ENCODE data around the gene ADAM12.
"Not testable (repeated sequence)": the region's sequence is repeated elsewhere in the genome, so short reads cannot be mapped to it uniquely, and the experiment has no call there.

Gene ADAM12

DNA sequence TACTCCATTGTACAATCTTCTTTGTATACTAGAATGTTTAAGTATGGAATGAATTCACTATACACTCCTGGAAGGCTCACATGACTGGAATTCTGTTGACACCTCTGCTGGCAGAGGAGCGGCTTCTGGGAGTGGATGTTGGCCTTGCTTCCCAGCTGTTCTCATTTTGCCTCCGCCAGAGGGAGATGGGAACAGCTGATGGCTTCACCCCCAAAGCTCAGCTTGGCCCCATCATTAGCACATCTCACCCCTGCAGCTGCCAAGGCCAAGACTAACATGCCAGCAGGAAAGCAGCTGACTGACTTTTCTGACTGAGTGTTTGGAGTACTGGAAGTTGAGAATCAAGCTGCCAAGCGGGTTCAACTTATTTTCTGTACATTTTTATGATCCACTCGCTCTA, 15.1 kb downstream of the ADAM12 start:
- DNase-seq: no peak

DNA sequence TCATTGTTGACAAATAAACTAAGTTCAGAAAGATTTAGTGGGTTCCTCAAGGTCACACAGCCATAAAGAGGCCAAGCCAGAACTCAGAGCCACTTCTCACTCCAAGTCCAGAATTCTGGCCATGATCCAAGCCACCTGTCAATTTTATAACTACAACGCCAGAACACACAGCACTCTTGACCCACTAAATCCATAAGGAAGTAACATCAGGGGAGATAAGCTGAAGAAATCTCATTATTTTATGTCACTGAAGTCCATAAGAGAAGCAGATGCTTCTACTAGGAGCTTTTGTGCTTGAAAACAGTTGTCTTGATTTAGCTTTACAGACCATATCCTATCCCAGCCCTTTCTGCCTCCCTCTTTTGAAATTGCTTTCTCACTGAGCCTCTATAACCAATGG, 15.9 kb downstream of the ADAM12 start:
- no peak for DNase-seq

DNA sequence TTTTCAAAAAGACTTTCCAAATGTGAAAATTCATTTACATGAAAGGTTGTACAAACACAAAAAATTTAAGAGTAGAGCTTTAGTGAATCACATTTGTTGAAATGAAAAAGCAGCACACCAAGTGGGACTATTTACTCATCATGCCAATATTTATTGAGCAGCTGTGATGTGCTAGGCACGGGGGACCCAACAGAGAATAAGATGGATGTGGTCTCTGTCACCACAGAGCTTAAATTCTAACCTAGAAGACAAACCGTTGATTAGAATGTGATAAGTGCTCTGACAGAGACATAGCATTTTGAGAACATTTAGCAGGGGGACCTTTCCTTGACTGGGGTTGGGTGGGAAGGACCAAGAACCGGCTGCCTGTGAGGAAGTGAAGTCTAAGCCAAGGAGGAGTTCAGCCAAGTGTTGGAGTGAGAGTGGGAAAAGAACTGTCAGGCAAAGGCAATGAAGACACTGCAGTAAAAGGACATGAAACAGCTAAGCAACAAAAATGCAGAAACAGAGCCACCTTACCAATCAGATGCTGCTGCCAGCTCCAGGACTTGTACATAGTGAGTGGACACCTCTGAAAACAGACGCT, 19.1 kb downstream of the ADAM12 start:
- DNase-seq: no peak

DNA sequence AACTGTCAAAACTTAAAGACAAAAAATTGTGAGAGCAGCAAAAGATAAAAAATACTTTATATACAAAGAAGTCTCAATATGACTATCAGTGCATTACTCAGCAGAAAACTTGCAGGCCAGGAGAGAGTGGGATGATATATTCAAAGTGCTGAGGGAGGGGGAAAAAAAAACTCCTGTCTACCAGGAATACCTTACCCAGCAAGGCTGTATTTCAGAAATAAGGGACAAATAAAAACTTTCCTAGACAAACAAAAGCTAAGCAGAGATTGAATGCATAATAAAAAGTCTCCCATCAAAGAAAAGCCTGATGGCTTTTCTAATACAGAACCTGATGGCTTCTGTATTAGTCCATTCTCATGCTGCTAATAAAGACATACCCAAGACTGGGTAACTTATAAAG, 31.1 kb downstream of the ADAM12 start:
- DNase-seq: no peak

DNA sequence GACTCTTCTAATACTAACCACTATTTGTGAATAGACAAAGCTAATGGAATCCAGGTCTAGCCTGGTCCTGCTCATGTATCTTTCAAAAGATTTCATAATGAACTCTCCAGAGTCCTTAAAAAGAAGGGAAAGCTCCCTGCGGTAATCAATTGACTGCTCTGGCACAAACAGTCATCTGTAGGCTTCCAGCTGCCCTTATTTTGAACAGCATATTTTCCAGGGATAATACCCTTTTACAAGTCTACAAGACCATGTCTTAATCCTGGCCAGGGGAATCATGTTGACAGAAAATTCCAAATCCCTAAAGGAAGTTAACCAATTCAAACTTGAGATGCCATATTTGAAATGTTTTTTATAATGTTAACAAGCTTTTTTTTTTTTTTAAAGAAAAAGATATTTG, 34.6 kb downstream of the ADAM12 start:
- DNase-seq: no peak

DNA sequence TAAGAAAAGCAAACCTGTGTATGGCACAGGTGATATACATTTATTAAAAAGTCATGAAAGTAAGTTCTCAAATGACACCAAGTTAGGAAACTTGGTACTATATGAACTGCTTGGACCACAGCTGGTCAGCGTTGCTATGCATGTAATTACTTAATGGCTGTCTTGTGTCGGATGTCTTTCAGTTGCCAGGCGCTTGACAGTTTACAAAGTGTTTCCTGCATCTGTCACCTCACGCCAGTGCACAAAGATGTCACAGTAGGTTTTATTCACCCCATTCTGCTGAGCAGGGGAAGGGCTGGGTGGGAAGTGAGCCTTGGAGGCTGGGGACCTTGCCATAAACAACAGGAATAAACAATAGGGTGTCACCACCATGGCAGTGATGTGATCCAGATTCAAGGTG, 35.8 kb downstream of the ADAM12 start:
- DNase-seq: no peak

DNA sequence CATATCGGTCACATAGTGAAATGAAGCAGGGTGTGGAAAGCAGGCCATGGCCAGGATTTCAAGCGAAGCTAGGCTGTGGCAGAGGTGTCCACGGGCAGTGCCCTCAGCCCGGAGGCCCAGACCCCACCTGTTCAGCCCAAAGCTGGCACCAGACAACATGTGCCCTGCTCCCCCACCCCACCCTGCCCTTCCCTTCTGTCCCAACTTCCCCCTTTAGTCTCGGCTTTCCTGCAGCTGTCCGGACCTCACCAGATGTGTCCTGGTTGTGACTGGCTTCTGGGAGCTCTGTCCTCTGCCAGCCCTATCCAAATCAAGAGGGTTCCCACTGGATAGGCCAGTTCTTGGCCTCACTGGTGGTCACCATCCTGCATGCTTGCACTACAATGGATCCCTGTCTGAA, 37.3 kb downstream of the ADAM12 start:
- no peak for DNase-seq

DNA sequence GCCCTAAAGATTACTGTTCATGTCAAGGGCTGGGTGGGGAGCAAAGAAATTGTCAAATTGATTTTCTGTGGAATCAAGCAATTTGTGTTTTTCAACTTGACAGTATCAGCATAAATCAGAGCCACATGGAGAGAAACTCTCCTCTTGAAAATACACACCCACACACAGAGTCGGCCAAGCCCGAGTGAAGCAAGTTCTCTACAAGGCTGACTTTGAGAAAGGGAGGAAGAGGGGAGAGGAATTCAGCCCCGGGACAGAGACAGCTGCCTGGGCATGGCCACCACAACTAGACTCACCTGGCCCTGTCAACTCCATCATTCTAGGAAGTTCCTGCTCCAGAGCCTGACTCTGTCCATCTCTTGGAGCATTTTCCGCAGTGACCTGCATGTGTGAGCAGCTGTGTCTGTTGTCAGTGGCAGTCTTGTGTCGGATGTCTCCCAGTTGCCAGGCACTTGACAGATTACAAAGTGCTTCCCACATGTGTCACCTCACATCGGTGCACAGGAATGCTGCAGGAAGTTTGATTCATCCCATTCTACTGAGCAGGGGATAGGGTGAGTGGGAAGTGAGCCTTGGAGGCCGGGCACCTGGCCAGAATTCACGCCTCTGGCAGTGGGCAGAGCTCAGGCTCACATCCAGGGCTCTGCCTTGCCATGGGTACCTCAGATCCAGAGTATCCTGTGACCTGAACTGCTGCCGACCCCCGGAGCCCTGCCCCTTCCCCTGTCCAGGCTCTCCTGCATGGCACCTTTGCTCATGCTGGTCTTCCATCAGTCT, 37.9 kb downstream of the ADAM12 start:
- no peak for DNase-seq

DNA sequence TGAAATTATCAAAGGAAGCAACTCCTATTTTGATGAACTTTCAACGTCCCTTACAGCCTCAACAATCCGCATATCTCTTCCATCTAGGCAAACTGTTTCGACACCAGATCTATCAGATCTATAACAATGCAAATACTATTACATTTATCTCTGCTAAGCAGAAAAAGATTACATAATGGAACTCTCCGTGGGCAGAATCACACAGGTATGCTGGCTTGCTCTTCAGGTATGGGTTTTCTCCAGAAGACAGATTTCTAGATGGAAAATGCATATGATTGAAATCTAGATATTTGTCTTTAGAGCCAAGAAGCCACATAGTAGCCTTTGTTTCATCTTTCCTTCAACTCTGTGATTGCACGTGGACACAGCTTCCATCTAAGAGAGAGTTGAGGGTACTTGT, 38.6 kb downstream of the ADAM12 start:
- DNase-seq: no peak

DNA sequence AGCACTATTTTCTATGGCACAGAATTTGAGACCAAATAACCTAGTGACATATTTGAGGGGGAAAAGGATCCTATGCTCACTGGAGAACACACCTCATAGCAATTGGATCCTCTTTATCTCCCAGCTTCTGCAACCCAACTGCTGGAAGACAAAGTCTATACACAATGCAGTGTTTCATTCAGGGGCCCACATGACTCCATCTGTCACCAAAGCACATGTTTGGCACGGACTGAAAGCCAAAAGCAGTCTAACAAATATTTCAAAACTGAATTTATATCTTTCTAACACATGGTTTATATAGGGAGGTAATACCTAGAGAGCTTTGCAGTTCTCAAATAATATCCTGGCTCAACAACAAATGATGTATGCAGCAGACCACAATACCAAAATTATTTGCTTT, 39.2 kb downstream of the ADAM12 start:
- no peak for DNase-seq

DNA sequence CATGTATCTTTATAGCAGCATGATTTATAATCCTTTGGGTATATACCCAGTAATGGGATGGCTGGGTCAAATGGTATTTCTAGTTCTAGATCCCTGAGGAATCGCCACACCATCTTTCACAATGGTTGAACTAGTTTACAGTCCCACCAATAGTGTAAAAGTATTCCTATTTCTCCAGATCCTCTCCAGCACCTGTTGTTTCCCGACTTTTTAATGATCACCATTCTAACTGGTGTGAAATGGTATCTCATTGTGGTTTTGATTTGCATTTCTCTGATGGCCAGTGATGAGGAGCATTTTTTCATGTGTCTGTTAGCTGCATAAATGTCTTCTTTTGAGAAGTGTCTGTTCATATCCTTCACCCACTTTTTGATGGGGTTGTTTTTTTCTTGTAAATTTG, 44.8 kb downstream of the ADAM12 start:
- DNase-seq: not testable (repeated sequence)

DNA sequence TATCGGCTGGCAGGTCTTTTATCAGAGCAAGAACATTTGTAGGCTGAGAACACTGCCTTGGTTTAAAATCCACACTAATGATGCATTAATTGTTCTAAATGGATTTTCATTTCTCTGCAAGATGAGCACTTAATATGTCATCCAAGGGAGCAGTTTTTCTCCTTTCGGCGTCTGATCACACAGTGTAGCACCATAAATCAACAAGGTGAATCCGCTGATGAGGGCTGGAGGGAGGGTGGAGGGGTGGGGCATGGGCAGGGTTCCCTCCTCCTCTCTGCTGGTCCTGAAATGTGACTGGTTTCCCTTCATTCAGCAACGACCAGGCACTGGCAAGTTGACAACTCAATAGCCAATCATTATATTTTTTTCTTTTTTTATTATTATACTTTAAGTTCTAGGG, 45.6 kb downstream of the ADAM12 start:
- no peak for DNase-seq

DNA sequence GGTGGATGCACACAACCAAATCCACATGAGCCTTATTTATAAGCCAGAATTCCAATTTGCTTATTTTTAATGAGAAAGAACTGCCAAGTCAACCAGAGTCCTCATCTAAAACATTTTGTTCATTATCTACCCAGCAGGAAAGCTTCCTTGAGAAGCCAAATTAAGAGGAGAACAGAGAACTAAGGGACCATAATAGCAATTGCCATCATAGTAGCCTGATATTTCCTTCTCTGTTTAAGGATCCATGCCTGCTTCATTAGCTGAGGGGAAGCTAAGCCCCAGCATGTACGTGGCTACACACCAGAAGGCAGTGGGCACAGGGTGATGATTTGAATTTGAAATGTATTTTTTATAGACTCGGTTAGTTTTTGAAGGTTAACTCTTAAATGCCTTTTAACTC, 46.8 kb downstream of the ADAM12 start:
- no peak for DNase-seq

DNA sequence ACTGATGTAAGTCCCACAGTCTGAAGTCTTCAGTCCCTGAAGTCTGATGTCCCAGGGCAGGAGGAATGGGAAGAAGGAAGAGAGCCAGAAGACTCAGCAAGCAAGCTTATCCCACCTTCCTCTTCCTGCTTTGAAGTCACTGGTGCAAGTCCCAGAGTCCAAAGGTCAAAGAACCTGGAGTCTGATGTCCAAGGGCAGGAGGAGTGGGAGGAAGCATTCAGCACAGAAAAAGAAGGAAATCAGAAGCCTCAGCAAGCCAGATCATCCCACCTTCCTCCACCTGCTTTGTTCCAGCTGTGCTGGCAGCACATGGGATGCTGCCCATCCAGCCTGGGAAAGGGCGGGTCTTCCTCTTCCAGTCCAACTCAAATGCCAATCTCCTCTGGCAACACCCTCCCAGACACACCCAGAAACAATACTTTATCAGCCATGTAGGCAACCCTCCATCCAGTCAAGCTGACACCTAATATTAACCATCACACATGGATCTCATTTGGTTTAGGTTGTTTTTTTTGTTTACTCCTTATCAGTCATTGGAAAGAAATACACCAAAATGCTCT, 50.9 kb downstream of the ADAM12 start:
- no peak for DNase-seq

DNA sequence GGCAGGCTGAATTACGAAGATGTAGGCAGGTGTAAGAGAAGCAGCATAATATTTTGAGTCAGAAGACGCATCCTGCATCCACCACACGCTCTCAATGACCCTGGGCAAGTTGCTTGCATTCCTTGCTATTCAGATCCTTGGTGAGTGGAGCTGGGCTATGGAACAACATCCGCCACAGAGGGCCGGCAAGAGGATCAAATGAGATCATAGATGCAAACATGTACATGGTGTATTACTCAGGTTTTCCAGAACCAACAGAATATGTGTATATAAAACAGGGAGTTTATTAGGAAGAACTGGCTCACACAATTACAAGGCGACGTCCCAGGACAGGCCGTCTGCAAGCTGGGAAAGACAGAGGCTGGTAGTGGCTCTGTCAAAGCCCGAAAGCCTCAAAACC, 51.5 kb downstream of the ADAM12 start:
- DNase-seq: no peak

DNA sequence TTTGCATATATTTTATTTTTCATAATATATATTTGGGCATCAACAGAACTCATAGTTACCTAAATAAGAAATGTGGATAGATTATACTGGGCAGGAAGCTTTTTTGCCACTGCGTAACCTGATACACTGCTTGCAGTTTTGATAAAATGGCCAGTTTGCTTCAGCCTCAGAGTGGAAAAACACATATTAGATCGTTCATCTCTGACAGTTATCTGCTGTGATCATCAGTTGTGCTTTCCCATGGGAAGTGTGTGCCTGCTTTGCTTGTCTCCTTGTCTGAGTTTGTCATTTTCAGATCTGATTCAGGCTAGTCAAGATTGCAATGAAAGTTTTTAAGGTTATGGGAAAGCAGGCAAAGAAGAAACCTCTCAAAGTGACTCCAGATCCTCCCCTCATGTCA, 54.0 kb downstream of the ADAM12 start:
- DNase-seq: no peak

DNA sequence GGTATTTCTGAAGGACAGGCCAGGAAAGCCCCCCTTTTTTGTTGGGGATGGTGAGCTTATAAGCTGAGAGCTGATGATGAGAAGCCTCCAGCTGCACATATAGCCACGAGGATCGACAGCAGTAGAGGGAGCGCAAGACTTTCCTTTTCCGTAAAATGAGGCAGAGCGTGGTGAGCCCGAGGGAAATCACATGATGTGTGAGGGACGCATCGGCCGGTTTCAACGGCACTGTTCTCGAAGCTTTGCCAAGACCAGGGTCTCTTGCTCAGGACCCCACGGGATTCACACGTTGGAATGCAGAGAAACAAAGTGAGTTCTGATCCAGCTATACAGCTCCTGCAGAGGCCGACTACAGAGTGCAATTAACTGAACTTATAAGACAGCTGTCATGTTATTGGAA, 55.7 kb downstream of the ADAM12 start:
- DNase-seq: no peak

DNA sequence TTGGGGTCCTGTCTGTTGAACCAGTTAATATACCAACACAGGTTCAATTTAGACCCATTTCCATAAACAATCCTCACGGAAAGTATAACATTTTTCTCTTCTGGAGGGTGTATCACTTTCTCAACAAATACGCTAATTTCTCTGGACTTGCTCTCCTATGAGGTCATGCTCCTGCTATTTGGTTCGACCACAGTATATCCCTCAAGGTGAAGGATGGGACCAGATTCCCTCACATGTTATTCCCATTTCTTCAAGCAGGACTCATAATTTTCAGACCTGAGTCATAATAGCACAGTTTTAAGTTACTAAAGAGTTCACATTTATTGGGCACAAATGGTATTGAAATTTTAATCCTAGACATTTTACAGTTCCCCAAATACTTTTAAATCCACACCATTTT, 57.2 kb downstream of the ADAM12 start:
- DNase-seq: no peak

DNA sequence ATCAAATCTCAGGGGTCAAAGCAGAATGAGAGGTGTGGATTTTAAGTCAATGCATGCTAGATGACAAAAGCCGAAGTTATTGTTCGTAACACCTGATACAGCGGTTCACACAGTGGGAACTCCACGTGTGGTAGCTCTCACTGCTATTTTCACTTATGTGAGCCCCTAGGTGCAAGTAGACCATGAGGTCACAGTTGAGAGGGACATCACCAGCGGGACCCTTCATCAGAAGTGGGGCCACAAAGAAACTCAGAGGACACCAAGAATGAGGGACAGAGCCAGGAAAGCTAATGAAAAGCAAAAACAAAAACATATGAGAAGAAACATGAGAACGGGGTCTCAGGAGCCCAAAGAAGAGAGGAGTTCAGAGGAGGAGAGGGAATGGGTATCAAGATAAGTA, 63.5 kb downstream of the ADAM12 start:
- no peak for DNase-seq

DNA sequence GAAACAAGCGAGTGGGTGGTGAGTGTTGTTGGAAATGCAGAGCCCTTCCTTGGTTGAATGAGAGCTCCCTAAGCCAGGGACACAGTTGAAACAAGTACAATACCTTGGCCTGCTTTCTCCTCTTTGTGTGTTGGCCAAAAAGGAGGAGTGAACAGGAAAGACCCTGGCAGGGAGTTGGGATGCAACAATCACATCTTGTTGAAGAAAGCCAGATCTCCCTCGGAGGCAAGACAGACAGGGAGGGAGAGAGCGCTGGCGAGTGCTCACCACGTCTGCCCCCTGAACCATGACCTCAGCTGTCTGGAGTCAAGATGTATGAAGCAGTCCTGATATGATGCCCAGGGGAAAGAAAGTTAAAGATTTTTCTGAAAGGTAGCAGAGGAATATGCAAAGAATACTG, 66.8 kb downstream of the ADAM12 start:
- DNase-seq: no peak

DNA sequence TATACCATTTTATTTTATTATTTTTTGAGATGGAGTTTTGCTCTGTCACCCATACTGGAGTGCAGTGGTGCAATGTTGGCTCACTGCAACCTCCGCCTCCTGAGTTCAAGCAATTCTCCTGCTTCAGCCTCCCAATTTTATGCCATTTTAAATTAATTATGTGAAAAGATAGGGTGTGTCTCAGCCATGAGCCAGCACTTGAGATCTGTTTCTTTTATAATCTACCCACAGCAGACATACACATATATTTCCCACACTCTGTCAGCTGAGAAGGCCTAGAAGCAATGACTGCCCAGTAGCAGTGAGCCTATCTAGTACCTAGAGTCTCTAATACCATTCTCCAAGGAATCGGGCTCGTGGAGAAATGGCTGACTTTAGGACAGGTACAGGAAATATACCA, 70.5 kb downstream of the ADAM12 start:
- no peak for DNase-seq

DNA sequence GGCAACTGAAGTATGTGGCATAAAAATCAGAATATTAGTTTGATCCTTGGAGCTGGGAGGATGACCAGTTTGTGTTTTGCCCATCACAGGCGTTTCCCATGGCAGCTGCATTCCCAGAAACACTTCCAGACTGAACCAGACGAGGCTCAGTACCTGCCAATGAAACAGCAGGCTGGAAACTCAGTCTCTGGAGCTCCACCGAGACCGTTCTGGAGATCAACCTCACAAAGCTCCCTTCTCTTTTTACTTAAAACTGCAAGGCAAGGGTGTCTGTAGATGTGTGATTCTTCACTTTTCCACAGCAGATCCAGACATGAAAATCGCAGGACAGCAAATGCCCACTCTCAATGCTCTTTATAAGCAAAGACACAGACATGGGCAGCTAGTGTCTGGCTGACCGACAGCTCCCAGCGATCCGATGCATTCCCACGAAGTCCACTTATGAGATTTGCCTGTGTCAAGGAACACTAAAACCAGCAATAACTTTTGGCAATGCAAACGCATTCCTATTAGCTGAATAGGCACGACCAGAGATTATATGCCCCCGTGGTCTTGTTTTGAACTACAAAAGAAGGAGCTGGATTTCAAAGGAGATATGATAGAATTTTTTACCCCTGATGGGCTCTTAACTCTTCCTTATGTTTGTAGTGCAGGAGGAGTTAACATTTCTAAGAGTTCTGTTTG, 72.6 kb downstream of the ADAM12 start:
- DNase-seq: no peak

DNA sequence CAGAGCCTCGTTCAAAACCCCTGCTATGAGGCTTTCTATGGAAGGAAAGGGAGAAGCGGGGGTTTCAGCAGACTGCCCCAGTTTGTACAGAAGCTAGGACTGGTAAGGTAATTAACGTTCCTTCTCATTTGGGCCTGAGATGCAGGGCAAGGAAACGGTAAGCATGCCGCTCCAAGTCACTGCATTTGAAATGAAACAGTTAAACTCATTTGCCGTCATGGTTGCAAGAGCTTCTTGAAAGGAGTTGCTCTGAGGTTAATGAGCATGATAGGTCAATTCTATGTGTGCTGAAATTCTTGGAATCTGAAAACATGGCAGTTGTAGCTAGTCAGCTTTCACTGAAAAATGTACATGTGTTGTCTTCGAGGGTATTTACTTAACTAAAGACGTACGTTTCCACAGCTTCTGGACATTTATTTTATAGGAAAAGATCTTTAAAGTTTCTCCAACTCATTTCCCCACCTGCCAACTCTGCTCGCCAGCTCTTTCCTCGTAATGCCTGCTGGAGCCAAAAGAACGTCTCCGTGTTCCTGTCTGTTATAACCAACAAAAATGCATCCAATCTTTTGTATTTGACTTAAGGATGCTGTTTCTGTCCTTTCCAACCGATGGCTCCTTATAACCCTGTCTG, 73.3 kb downstream of the ADAM12 start:
- DNase-seq: no peak

DNA sequence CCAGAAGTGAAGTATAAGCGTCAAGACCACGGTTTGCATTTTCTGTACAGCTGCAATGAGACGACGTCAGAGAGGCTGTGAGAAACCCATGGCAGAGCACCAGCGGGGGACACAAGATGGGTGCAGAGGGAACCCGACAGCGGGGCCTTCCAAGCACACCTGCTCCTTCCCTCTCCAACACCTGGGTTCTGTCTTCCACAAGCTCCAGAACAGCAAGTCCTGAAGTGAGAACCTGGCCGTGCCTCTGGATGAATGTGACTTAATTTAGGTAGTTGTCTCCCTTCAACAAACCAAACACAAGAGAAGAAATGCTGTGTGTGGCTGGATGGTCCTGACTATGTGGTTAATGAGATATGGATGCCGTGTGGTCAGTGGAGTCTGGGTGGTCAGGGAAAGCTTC, 76.1 kb downstream of the ADAM12 start:
- DNase-seq: no peak
